B cell (primary cell): ENCODE results near the gene CR1L.
"Not testable (repeated sequence)": the region's sequence is repeated elsewhere in the genome, so short reads cannot be mapped to it uniquely, and the experiment has no call there.

Experiments used
- EZH2 ChIP-seq: IDR thresholded peaks from 2 replicates; pipeline ENCODE4 v1.6.1; 2012; ENCODE audit warnings: borderline replicate concordance, low read depth, mild to moderate bottlenecking, moderate library complexity, low read length; ENCODE audit not compliant: insufficient read depth, poor library complexity, severe bottlenecking
- TF ChIP-seq, protein P1 (sequence below): fragments of 200-600 bp; IDR thresholded peaks from one replicate; pipeline ENCODE4 v1.8.0; 2022; ENCODE audit warnings: antibody characterized with exemption, mild to moderate bottlenecking

DNA sequence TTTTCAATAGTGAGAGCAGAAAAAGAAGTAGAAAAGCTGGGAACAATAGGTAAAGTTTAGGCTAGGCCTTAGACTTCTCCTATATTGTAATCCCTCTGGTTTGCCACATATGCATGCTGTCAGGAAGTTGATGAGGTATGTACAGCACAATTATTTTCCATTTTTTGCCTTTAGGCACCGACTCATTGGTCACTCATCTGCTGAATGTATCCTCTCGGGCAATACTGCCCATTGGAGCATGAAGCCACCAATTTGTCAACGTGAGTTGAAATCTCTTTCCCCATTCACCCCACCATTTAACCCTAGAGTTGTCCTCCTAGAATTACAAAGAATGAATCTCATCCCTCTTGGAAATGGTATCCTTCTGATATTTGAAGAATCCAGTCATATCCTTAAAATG, 63.1 kb downstream of the CR1L start:
- TF ChIP-seq, protein P1, sequence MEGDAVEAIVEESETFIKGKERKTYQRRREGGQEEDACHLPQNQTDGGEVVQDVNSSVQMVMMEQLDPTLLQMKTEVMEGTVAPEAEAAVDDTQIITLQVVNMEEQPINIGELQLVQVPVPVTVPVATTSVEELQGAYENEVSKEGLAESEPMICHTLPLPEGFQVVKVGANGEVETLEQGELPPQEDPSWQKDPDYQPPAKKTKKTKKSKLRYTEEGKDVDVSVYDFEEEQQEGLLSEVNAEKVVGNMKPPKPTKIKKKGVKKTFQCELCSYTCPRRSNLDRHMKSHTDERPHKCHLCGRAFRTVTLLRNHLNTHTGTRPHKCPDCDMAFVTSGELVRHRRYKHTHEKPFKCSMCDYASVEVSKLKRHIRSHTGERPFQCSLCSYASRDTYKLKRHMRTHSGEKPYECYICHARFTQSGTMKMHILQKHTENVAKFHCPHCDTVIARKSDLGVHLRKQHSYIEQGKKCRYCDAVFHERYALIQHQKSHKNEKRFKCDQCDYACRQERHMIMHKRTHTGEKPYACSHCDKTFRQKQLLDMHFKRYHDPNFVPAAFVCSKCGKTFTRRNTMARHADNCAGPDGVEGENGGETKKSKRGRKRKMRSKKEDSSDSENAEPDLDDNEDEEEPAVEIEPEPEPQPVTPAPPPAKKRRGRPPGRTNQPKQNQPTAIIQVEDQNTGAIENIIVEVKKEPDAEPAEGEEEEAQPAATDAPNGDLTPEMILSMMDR = not testable (repeated sequence)
- TF ChIP-seq EZH2 = not testable (repeated sequence)
